Retinal pigment epithelial cell (primary cell): ENCODE results near the gene RHBDF1.

Experiments
- DNase-seq: peaks from one replicate; pipeline ENCODE4 v3.0.0-alpha.2; 2010; ENCODE audit warnings: low read depth
- H3K4me3 ChIP-seq: 2 replicates; pipeline ENCODE4 v1.5.1; 2011; ENCODE audit warnings: mild to moderate bottlenecking, low read length, control low read depth, moderate library complexity
- TF ChIP-seq, protein P1 (sequence below): conservative IDR thresholded peaks from 2 replicates; pipeline ENCODE4 v1.5.1; 2011; ENCODE audit warnings: low read depth, low read length, control low read depth, inconsistent platforms

The RHBDF1 gene

DNA sequence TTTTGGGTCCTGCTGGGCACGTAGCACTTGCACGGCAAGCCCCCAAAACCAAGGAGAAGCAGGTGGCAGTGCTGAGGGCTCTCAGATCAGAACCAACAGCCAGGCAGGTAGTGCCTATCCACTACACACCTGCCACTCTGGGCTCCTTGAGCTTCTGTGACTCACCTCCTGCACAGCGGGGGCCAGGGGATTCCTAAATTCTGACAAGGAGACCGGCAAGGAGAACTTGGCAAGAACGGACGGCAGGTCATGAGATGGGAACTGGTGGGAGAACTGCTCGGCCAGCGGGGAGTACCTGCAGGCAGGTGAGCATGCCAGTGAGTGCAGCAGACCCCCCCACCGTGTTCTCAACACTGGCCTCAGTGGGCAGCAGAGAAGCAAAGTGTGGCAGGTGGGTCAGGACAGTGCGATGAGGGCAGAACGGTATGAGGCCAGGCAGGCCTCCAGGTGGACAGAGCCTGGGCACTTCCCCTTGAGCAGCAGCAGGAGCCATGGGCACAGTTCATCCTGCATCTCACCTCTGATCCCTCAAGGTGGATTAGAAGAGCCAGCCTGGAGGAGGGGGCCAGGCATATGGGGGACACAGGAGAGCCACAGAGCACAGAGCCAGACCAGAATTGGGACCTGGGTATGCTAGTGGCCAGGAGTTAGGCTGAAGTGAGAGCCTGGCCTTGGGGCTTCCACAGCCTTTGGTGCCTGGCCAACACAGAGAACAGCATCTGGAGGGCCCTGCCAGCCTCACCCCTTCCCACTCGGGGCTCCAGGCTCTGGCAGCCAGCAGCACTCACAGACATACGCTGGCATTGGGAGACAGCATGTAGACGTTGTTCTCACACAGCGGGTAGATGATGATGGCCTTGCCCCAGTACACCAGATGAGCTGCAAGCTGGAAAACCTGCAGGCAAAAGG, 20.3 kb upstream of the RHBDF1 start:
- no peak overlapping the region for H3K4me3 ChIP-seq
- TF ChIP-seq, protein P1, sequence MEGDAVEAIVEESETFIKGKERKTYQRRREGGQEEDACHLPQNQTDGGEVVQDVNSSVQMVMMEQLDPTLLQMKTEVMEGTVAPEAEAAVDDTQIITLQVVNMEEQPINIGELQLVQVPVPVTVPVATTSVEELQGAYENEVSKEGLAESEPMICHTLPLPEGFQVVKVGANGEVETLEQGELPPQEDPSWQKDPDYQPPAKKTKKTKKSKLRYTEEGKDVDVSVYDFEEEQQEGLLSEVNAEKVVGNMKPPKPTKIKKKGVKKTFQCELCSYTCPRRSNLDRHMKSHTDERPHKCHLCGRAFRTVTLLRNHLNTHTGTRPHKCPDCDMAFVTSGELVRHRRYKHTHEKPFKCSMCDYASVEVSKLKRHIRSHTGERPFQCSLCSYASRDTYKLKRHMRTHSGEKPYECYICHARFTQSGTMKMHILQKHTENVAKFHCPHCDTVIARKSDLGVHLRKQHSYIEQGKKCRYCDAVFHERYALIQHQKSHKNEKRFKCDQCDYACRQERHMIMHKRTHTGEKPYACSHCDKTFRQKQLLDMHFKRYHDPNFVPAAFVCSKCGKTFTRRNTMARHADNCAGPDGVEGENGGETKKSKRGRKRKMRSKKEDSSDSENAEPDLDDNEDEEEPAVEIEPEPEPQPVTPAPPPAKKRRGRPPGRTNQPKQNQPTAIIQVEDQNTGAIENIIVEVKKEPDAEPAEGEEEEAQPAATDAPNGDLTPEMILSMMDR, result no peak
- DNase-seq, result no peak

DNA sequence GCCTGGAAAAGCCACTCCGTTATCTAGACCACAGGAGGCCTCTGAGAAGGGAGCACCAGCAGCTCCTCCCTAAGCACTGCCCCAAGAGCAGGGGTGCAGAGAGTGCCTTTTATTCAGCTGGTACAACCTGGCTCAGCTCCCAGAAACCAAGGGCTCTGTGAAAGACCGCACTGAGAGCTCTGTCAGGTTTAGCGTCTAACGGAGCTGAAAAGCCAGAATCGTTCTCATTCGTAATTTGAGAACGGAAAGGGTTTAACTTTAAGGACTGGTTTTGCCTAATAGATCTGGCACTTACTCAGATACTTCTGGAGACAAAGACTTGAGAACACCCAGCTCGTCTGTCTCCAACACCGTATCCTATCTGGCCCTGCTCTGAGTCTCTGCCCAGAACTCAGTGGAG, 19.1 kb upstream of the RHBDF1 start:
- TF ChIP-seq, protein P1, result no peak
- DNase-seq, result peak; percentile 40
- no peak overlapping the region for H3K4me3 ChIP-seq

DNA sequence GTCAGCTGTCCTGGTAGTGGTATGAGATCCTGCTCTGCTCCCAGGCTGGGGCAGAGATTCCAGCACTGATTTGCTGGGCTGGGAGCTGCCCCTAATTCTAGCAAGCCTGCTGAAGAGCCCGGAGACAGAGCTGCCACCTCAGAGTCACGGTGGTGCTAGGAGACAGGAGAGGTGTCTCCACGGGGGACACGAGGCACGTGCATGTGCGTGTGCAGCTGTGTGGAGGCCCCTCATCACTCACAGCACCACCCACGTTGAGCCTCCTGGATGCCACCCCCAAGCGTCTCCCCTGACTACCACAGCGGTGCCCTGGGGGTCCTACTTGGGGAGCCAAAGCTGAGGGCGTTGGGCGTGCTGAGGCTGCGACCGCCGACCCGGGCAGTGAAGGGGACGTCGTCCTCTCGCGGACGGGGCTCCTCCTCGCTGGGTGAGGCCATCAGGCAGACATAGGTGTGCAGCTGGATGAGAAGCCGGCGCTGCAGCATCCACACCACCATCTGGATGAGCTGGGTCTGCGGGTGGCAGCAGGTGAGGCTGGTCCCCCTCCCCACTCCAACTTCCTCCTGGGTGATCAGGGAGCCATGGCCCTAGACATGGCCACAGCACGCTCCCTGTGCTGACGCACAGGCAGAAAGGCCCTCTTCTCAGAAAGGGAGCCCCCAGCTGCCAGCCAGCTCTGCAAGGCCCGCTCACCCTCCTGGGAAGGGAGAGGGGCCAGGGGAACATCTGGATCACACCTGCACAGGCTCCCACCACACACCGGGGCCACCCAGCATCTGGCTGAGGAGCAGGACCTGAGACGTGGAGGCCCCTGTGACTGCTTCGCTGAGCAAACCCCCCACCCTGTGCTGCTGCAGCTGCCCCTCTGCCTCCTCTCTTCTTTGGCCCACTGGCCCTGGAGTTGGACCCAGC, 17.2 kb upstream of the RHBDF1 start:
- TF ChIP-seq, protein P1, result no peak
- H3K4me3 ChIP-seq, result no peak overlapping the region
- DNase-seq, result no peak

DNA sequence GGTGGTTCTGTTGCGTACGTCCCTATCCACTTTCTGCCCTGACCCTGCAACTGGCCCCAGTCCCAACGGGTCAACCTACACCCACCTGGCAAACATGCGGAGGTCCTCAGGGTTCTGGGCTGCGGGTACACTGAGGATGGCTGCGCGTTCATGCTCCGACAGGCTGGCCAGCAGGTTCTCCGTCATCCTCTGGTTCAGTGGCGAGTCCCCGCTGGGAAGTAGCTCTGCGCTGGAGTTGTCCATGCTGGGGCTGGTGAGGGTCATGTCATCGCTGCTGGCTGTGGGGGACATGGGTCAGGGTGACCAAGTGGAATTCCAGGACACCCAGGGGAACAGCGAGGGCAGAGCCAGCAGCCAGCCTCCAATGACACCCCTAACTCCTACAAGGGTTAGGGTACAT, 16.2 kb upstream of the RHBDF1 start:
- no peak for DNase-seq
- H3K4me3 ChIP-seq, result no peak overlapping the region
- TF ChIP-seq, protein P1, result no peak

DNA sequence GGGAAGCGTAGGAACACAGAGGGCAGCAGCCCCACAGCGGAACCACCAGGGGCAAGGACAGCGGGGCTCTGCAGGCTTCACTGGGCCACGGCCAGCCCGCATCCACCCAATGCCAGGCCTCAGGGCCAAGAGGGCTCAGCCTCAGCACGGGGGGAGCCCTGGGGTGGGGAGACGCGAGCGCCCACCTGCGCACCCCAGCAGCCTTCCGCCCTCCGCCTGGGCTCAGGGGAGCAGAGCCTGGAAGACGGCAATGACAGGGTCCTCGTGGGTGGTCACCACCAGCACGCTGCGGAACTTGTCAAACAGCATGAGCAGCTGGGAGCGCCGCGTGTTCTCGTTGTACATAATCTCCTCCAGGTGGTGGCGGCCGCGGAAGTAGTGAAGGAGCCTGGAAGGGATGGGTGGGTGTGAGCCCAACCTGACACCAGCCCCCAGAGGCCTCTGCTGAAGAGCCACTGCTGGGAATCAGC, 14.1 kb upstream of the RHBDF1 start:
- no peak for DNase-seq
- TF ChIP-seq, protein P1, result no peak
- no peak overlapping the region for H3K4me3 ChIP-seq

DNA sequence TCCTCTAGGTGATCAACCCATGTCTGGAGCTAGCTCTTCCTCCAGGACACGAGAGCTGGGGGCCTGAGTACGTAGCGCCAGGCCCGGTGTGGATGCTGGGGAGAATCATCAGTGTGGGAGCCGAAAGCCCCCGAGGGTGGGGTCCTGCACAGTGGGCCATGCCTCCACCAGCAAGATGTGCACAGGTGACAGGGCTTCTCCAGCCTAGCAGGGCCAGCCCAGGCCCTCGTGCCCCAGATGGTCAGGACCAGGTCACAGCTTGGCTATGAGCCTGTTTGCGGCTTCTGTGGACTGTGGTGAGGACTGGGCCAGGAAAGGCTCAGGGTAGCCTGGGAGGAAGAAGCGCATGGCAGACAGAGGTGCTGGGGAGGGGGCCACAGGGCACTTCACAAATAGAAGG, 13.4 kb upstream of the RHBDF1 start:
- H3K4me3 ChIP-seq, result no peak overlapping the region
- TF ChIP-seq, protein P1, result no peak
- DNase-seq, result no peak
